Testis (tissue), 2 donors: ENCODE results near the gene RER1.

ENCODE experiments used
- CTCF ChIP-seq, 3 experiments: fragments of 450-650 bp in 2 of 3; fragments of 200-600 bp in 1 of 3; sonication (generic) in 1 of 3; IDR thresholded peaks; one replicate each; pipeline ENCODE4 v1.5.1; 2016 to 2019; ENCODE audit warnings: antibody characterized with exemption in 3 of 3, mild to moderate bottlenecking in 2 of 3, moderate library complexity in 1 of 3
- POLR2A ChIP-seq: fragments of 450-650 bp; IDR thresholded peaks from one replicate; pipeline ENCODE4 v1.6.1; 2017; ENCODE audit warnings: antibody characterized with exemption, mild to moderate bottlenecking, moderate library complexity

- TF ChIP-seq CTCF (IDR thresholded peaks at IDR 0.05) (no peak), POLR2A (no peak)
Observed at GRCh38 chr1:2413495-2414296, 22.1 kb downstream of the RER1 start.
